HCT116 (cell line): ENCODE results near the gene NDUFAF4. TPM values are rescaled to one million over a fixed set of nuclear protein-coding genes. Genes with fewer than 3 reads are reported as not detected.

Source experiments
- ATAC-seq: fragments of 200-7000 bp; cut with Tn5 transposase; 2 replicates; pipeline ENCODE4 v1.9.1; 2020; ENCODE audit warnings: mild to moderate bottlenecking, moderate library complexity
- BruUV-seq: library from RNA; stranded (reverse); fragments of 400-500 nt; replicated peaks from 2 replicates; lab custom pipeline; 2021; lab: Mats Ljungman, UMichigan
- CTCF ChIA-PET: fragments of 300-600 bp; sonication (Branson Sonifier 250); formaldehyde crosslinking; loops from one replicate; lab custom pipeline; 2021; ENCODE audit warnings: antibody characterized with exemption; lab: Charles Lee
- POLR2A ChIA-PET: fragments of 300-600, 350-600 bp; sonication (Branson Sonifier 250); formaldehyde crosslinking; loops from one replicate; lab custom pipeline; 2021; ENCODE audit warnings: antibody characterized with exemption; lab: Charles Lee
- RAD21 ChIA-PET, 2 experiments: fragments of 300-600 bp; sonication (Branson Sonifier 250); formaldehyde crosslinking; loops; one replicate each; lab custom pipeline; 2023; ENCODE audit warnings: low total read pairs in 2 of 2; ENCODE audit not compliant: uncharacterized antibody in 2 of 2, unreplicated experiment in 2 of 2, low non-redundant PET in 1 of 2; lab: Charles Lee
- DNase-seq: peaks from one replicate; pipeline ENCODE4 v3.0.0-alpha.2; 2010; ENCODE audit warnings: low read depth, low spot score
- H2AFZ ChIP-seq: fragments of 200-600 bp; shearing (Covaris generic), sonication (generic); 2 replicates; pipeline ENCODE4 v1.6.1; 2017; ENCODE audit warnings: low read depth, mixed run types, mixed read lengths, antibody characterized with exemption, low read length; ENCODE audit not compliant: poor library complexity, severe bottlenecking
- H3K27ac ChIP-seq: 2 replicates; pipeline ENCODE4 v1.5.1; 2012; ENCODE audit warnings: low read depth, low read length
- H3K27me3 ChIP-seq: fragments of 200-600 bp; sonication (generic); 2 replicates; pipeline ENCODE4 v1.6.1; 2016; ENCODE audit warnings: mixed run types, low read length, mixed read lengths; ENCODE audit not compliant: insufficient read depth
- H3K36me3 ChIP-seq, 2 experiments: fragments of 200-500 bp in 1 of 2; fragments of 200-600 bp in 1 of 2; sonication (Bioruptor generic) in 1 of 2; sonication (generic) in 1 of 2; 2 replicates each; pipeline versions ENCODE4 v1.5.1 to v1.6.1; 2014 to 2016; ENCODE audit warnings: low read length in 2 of 2, inconsistent platforms in 1 of 2, mixed read lengths in 1 of 2, mixed run types in 1 of 2; ENCODE audit not compliant: insufficient read depth in 2 of 2, control insufficient read depth in 1 of 2
- H3K4me1 ChIP-seq, 2 experiments: fragments of 200-600 bp in 1 of 2; sonication (generic) in 1 of 2; 2 replicates each; pipeline versions ENCODE4 v1.5.1 to v1.6.1; 2012 to 2017; ENCODE audit warnings: low read length in 2 of 2, inconsistent platforms in 1 of 2, mild to moderate bottlenecking in 1 of 2, mixed read lengths in 1 of 2, mixed run types in 1 of 2, moderate library complexity in 1 of 2; ENCODE audit not compliant: insufficient read depth in 2 of 2, control insufficient read depth in 1 of 2
- H3K4me2 ChIP-seq: fragments of 200-600 bp; sonication (generic); 2 replicates; pipeline ENCODE4 v1.6.1; 2017; ENCODE audit warnings: mixed run types, low read length, mixed read lengths
- H3K4me3 ChIP-seq, 2 experiments: fragments of 200-600 bp in 1 of 2; sonication (generic) in 1 of 2; replicated peaks in 1 of 2; 2 replicates each; pipeline ENCODE4 v1.5.1; 2011 to 2016; ENCODE audit warnings: low read length in 2 of 2, control low read depth in 1 of 2, low read depth in 1 of 2, mild to moderate bottlenecking in 1 of 2, mixed read lengths in 1 of 2, mixed run types in 1 of 2
- H3K79me2 ChIP-seq: fragments of 200-600 bp; sonication (generic); 2 replicates; pipeline ENCODE4 v1.6.1; 2017; ENCODE audit warnings: mild to moderate bottlenecking, mixed run types, low read length, moderate library complexity, mixed read lengths; ENCODE audit not compliant: insufficient read depth
- H3K9ac ChIP-seq: fragments of 200-600 bp; sonication (generic); 2 replicates; pipeline ENCODE4 v1.6.1; 2016; ENCODE audit warnings: low read length, mixed read lengths
- H3K9me2 ChIP-seq: fragments of 200-600 bp; sonication (generic), shearing (Covaris generic); 2 replicates; pipeline ENCODE4 v1.6.1; 2017; ENCODE audit warnings: mixed run types, mild to moderate bottlenecking, moderate library complexity; ENCODE audit not compliant: insufficient read depth
- H3K9me3 ChIP-seq, 2 experiments: fragments of 200-500 bp in 1 of 2; fragments of 200-600 bp in 1 of 2; sonication (Bioruptor generic) in 1 of 2; sonication (generic) in 1 of 2; 2 replicates each; pipeline ENCODE4 v1.6.1; 2014 to 2017; ENCODE audit warnings: low read length in 2 of 2, mixed read lengths in 2 of 2, inconsistent platforms in 1 of 2, low read depth in 1 of 2, mild to moderate bottlenecking in 1 of 2, mixed run types in 1 of 2, moderate library complexity in 1 of 2; ENCODE audit not compliant: control insufficient read depth in 1 of 2, insufficient read depth in 1 of 2
- H4K20me1 ChIP-seq: fragments of 200-600 bp; sonication (generic), shearing (Covaris generic); 2 replicates; pipeline ENCODE4 v1.6.1; 2017; ENCODE audit warnings: mixed run types, mild to moderate bottlenecking, moderate library complexity; ENCODE audit not compliant: insufficient read depth
- CEBPB ChIP-seq: IDR thresholded peaks from 2 replicates; pipeline ENCODE4 v1.6.1; 2012; ENCODE audit warnings: low read depth
- EGR1 ChIP-seq: IDR thresholded peaks from 2 replicates; pipeline ENCODE4 v1.6.1; 2012; ENCODE audit warnings: low read depth
- ELF1 ChIP-seq: IDR thresholded peaks from 2 replicates; pipeline ENCODE4 v1.6.1; 2012; ENCODE audit warnings: low read depth, borderline replicate concordance
- FOSL1 ChIP-seq: IDR thresholded peaks from 2 replicates; pipeline ENCODE4 v1.6.1; 2012; ENCODE audit warnings: low read depth
- JUND ChIP-seq: IDR thresholded peaks from 2 replicates; pipeline ENCODE4 v1.6.1; 2012
- POLR2AphosphoS5 ChIP-seq: IDR thresholded peaks from 2 replicates; pipeline ENCODE4 v1.6.1; 2011; ENCODE audit warnings: mild to moderate bottlenecking, low read depth, low read length, moderate library complexity
- RAD21 ChIP-seq: IDR thresholded peaks from 2 replicates; pipeline ENCODE4 v1.6.1; 2012; ENCODE audit warnings: low read depth, mild to moderate bottlenecking
- REST ChIP-seq: IDR thresholded peaks from 2 replicates; pipeline ENCODE4 v1.6.1; 2012; ENCODE audit warnings: low read depth
- SP1 ChIP-seq: IDR thresholded peaks from 2 replicates; pipeline ENCODE4 v1.6.1; 2012; ENCODE audit warnings: low read depth
- SRF ChIP-seq: IDR thresholded peaks from 2 replicates; pipeline ENCODE4 v1.6.1; 2012; ENCODE audit warnings: low read depth
- TCF7L2 ChIP-seq: IDR thresholded peaks from 2 replicates; pipeline ENCODE4 v1.7.0; 2011; ENCODE audit warnings: borderline replicate concordance, inconsistent platforms; ENCODE audit not compliant: insufficient read depth, insufficient read length; ENCODE audit errors: extremely low read depth
- intact Hi-C: fragments of 100-400 bp; cut with micrococcal nuclease; formaldehyde crosslinking; loops from 2 replicates; pipeline ENCODE4 v1.10.0; 2022
- total RNA-seq: library from RNA; stranded (reverse); gene quantifications from one replicate; pipeline ENCODE4 v1.2.1, GENCODE V29; 2021; ENCODE audit not compliant: unreplicated experiment

NDUFAF4 gene
- total RNA-seq, 1 experiment from 2014 or later = 62.4 TPM

- ChIA-PET CTCF (no interaction called here), POLR2A (interaction anchor here (0.6 kb wide), 1 partner anchor 42 kb away, joined by 4 read pairs; no protein-coding TSS in a partner anchor), RAD21 (interaction anchor here in 1 of 2 experiments (0.6 kb wide), 1 partner anchor 14 kb away, joined by 7 read pairs; no protein-coding TSS in a partner anchor)
- TF ChIP-seq RAD21 = no peak
- no peak for TF ChIP-seq REST
- TF ChIP-seq SP1 = no peak
- no peak for TF ChIP-seq TCF7L2
- TF ChIP-seq POLR2AphosphoS5 = no peak
- TF ChIP-seq CEBPB = no peak
- TF ChIP-seq ELF1 = no peak
- no peak for TF ChIP-seq EGR1
- TF ChIP-seq JUND = no peak
- TF ChIP-seq SRF = no peak
- no peak for TF ChIP-seq FOSL1
- intact Hi-C loops = no loop called here
- Histone ChIP-seq H3K36me3 (no peaks in the 10 kb centered on the region), H3K27ac (no peak overlapping the region), H3K79me2 (no peaks in the 10 kb centered on the region), H3K4me1 (peaks cover 5 to 15% of the 10 kb centered on the region in 2 experiments; a peak in 3 of 4 replicates), H3K4me3 (peak overlapping the region; percentile 65 to 76), H3K27me3 (no peaks in the 10 kb centered on the region), H3K9ac (peak overlapping the region; percentile 51), H3K4me2 (peak overlapping the region; percentile 98), H3K9me2 (no peaks in the 10 kb centered on the region), H3K9me3 (no peaks in the 10 kb centered on the region), H4K20me1 (no peaks in the 10 kb centered on the region), H2AFZ (peak overlapping the region; percentile 70)
- no TSS peak for BruUV-seq
- DNase-seq (no peak), ATAC-seq (no peak)
Observed at GRCh38 chr6:96925290-96925687, 27.6 kb upstream of the NDUFAF4 start.
